Activated naive CD4-positive, alpha-beta T cell (primary cell): ENCODE results near the gene SERPINB3.
"Not testable (repeated sequence)": the region's sequence is repeated elsewhere in the genome, so short reads cannot be mapped to it uniquely, and the experiment has no call there.

Experiments used
- DNase-seq, 4 experiments: peaks; one replicate each; lab custom pipeline; 2025; lab: John Stamatoyannopoulos, UW

The SERPINB3 gene

DNA sequence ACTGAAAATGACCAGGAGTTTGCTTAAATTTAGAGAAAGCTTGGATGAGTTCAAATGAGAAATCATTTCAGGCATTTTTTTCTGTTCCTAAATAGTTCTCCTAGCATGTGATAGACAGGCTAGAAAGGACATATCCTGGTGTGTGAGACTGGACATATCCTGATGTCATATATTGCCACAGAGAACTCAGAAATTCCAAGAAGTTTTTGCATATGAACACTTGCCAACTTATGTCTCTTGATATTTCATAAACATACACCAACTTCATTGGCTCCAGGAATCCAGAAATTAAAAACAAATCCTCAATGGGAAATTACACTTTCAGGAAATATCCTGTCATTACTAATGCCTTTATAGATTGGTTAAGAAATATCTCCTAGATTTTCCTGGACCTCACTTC lies 14.8 kb downstream of the SERPINB3 start:
- no peak for DNase-seq

DNA sequence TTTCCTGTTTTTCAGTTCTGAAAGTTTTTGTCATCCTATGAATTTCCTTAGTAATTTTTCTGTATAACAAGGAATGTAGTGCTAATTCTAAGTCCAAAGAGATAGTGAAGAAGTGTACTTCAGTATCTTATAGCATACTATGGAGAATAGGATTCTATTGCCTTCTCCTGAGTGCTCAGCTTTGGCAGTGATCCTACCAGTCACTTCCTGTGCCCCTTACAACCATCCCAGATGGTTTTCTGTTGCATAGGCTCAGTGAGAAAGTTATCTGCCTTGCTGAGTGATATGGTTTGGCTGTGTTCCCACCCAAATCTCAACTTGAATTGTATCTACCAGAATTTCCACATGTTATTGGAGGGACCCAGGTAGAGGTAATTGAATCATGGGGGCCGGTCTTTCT lies 17.0 kb downstream of the SERPINB3 start:
- DNase-seq = not testable (repeated sequence)

GRCh38 chr18:63644142-63644541 lies 17.6 kb downstream of the SERPINB3 start, which contains the start of gene SERPINB4:
Gene SERPINB4, minus strand, starts transcription at chr18:63644256. Its CDS starts 679 bp downstream, at chr18:63643577.
- DNase-seq = not testable (repeated sequence)

- not testable (repeated sequence) for DNase-seq
Measured at GRCh38 chr18:63642668-63643356, 18.9 kb downstream of the SERPINB3 start.

DNA sequence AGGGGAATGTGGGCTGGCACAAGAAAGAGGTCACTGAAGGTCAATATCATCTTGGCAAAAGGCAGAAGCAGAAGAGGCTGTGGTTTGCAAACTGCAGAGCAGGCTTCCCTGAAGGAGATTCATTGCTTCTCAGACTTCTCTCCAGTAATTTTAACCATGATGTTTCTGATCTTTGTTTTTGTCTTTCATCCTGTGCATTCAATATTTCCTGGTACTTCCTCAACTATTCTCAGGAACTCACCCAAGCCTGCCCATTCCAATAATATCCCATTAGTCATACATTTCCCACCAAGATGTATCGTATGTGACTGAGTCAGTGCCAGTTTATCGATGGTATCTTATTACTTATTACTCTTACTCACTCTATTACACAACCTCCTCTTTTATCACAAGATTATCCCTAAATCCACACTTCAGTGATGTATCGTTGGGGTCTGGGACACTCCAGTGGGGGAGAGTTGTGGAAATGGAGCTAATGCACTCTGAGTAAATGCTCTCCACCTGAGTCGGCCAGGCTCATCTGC lies 20.5 kb downstream of the SERPINB3 start:
- not testable (repeated sequence) for DNase-seq

- no peak for DNase-seq
Measured at GRCh38 chr18:63637703-63638102, 24.0 kb downstream of the SERPINB3 start.

DNA sequence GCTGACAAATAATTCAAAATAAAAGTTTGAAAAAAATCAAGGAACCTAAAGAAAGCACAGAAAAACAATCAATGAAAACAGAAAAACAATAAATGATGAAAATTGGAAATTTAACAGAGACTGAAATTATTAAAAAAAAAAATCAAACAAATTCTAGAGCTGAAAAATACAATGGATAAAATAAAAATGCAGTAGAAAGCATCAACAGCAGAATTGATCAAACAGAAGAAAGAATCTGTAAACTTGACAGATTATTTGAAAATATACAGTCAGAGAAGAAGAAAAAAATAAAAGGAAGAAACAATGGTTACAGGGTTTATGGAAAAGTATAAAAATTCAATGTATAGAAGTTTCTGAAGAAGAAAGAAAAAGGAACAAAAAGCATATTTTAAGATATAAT lies 33.9 kb downstream of the SERPINB3 start:
- DNase-seq = no peak

- no peak for DNase-seq
Measured at GRCh38 chr18:63626431-63626830, 35.3 kb downstream of the SERPINB3 start.

- no peak for DNase-seq
Measured at GRCh38 chr18:63624863-63625262, 36.8 kb downstream of the SERPINB3 start.

DNA sequence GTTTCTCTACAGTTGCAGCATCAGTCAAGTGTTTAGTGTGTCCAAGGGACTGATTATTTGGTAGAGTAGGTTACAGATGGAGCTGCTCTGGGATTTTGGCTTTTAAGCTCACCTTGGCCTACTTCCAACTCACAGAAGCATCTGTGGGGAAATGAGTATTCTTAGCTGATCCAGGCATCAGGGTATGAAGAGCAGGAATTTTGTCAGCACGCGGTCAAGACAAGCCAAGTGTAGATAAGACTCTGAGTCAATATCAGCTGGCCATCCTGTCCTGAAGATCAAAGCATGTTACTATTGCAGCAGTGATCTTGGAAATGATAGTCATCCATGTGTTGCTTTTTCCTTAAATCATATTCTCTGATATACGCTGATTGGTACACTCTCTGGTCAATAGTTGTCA lies 42.0 kb downstream of the SERPINB3 start:
- DNase-seq = no peak

- no peak for DNase-seq
Measured at GRCh38 chr18:63617915-63618234, 43.8 kb downstream of the SERPINB3 start.

DNA sequence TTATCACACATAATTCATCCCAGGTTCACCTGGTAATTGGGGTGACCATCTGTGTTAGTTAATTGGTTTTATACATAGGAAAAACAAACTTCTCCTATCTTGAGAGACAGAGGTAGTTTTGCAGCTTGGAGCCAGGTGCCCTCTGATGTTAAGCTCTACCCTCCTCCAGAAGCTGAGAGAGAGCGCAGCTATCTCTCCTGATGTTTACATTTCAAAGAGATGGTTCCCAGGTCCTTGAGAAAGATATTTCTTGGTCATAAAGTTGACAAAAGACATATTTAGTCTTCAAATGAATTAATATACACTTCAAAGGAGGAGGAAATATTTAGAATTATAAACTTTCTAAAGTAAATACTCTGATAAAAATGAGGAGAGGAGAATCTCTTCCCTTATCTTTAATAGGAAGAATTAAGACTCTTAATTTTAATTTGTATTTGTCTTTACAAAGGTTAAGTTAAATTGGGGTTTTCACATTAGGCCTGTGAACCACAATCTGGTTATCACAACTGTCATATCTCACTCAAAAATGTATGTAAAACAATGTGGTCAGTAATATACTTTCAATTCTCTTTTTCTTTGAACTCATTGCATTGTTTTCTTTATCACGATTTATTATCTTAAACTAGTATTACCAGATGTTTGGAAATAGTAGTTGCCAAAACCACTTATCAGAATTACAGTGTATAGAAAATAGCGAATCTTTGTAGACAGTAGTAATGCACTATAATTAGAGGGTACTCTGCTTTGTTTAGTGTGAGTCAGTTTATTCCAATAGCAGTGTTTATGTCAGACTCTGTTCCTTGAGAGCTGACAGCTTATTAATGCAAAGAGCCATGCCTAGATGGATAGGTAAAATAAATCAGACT lies 44.4 kb downstream of the SERPINB3 start:
- no peak for DNase-seq

- DNase-seq = no peak
Measured at GRCh38 chr18:63613420-63613819, 48.3 kb downstream of the SERPINB3 start.

- DNase-seq = no peak
Measured at GRCh38 chr18:63606526-63606925, 55.2 kb downstream of the SERPINB3 start.
